ENCODE results near the gene CBFA2T2. TPM values are rescaled to one million over a fixed set of nuclear protein-coding genes. Genes with fewer than 3 reads are reported as not detected.

CBFA2T2 gene
- total and polyA plus RNA-seq, 2 donors (not counting 3 experiments of a cell fraction or from before 2014, with no cell fraction given): 10.7 to 12.1 TPM

- Histone ChIP-seq H3K36me3 (ENCODE audit: control insufficient read depth in 2 of 2, extremely low read depth in 1 of 2, insufficient read depth in 2 of 2, low read length in 2 of 2) (peaks cover 0 to 2% of the 10 kb centered on the region in 2 experiments), H3K79me2 (ENCODE audit: control insufficient read depth, insufficient read depth, low read length) (no peaks in the 10 kb centered on the region), H3K27ac (ENCODE audit: insufficient read depth, low read depth, low read length) (no peak overlapping the region), H3K27me3 (ENCODE audit: control insufficient read depth in 2 of 2, insufficient read depth in 2 of 2, low read length in 2 of 2) (no peaks in the 10 kb centered on the region), H3K9ac (replicated peaks; ENCODE audit: extremely low read depth, insufficient read depth, low read length) (no peak overlapping the region), H3K9me1 (replicated peaks; ENCODE audit: control insufficient read depth, extremely low read depth, insufficient read depth, low read length) (no peaks in the 10 kb centered on the region), H3K9me3 (replicated peaks; ENCODE audit: control insufficient read depth, insufficient read depth, low read length) (no peaks in the 10 kb centered on the region), H2AFZ (ENCODE audit: low read depth, low read length) (peak overlapping the region; percentile 19), H3K4me1 (ENCODE audit: control insufficient read depth, extremely low read depth, insufficient read depth, low read length) (peaks cover 23% of the 10 kb centered on the region), H3K4me2 (ENCODE audit: insufficient read depth, low read length) (peak overlapping the region; percentile 26), H3K4me3 (replicated peaks in 1 of 3; ENCODE audit: insufficient read depth in 1 of 3, low read depth in 1 of 3, low read length in 3 of 3) (peak overlapping the region; percentile 3 to 33 (median 17)), H4K20me1 (replicated peaks; ENCODE audit: control insufficient read depth, extremely low read depth, insufficient read depth, low read length) (no peaks in the 10 kb centered on the region)
- FAIRE-seq: no peak
- CTCF ChIA-PET: interaction anchor here (0.6 to 3.3 kb wide), 39 partner anchors 9 to 460 kb away, joined by 3 to 36 read pairs (median 4); partner anchors contain the start of genes CBFA2T2, CDK5RAP1, PXMP4 and SNTA1
- dilution Hi-C loops (cut with MboI; ENCODE audit: extremely low pct_ligation_motif_present, low sequenced_read_pairs) (no loop called here), intact Hi-C loops (cut with micrococcal nuclease) (loop anchor here (2.0 to 10.0 kb wide), 3 partner anchors 20 to 400 kb away; partner anchors contain the start of genes E2F1 and RALY)
- TF ChIP-seq CTCF (IDR thresholded peaks at IDR 0.05; ENCODE audit: extremely low read depth in 1 of 2, insufficient read depth in 1 of 2, low read depth in 1 of 2, low read length in 2 of 2) (peak in 1 of 2 donors; percentile 23), EZH2 (IDR thresholded peaks at IDR 0.05; ENCODE audit: borderline replicate concordance, low read depth, low read length, severe bottlenecking) (no peak), GATA2 (IDR thresholded peaks at IDR 0.05; ENCODE audit: insufficient read depth, insufficient read length, low read depth, low read length) (no peak), POLR2AphosphoS5 (IDR thresholded peaks at IDR 0.05; ENCODE audit: insufficient read depth, low read depth, low read length) (peak; percentile 36)
- DNase-seq (ENCODE audit: low read depth, low spot score): no peak
- POLR2A ChIA-PET: interaction anchor here (1.2 to 1.4 kb wide), 2 partner anchors 14 to 178 kb away, joined by 3 to 4 read pairs; partner anchors contain the start of gene CBFA2T2
- BruUV-seq (replicated peaks): no TSS peak
These were observed 177.4 kb downstream of the CBFA2T2 start for GRCh38 chr20:33667245-33667675.
